Peyer's patch (tissue), 4 donors: ENCODE measurements around the gene SLC16A5.
A peak's percentile ranks its signal among the peaks of the same experiment; 100 is the strongest.

Source experiments
- CTCF ChIP-seq, 6 experiments: fragments of 450-650 bp in 4 of 6; fragments of 200-600 bp in 2 of 6; sonication (generic) in 1 of 6; IDR thresholded peaks; one replicate each; pipeline ENCODE4 v1.5.1; 2017 to 2019; ENCODE audit warnings: antibody characterized with exemption in 6 of 6, mild to moderate bottlenecking in 3 of 6, moderate library complexity in 1 of 6
- POLR2A ChIP-seq, 2 donors: fragments of 450-650 bp; IDR thresholded peaks; one replicate each; pipeline ENCODE4 v1.5.1; 2017; ENCODE audit warnings: antibody characterized with exemption in 2 of 2, mild to moderate bottlenecking in 2 of 2, moderate library complexity in 2 of 2

- no peak for TF ChIP-seq CTCF (IDR thresholded peaks at IDR 0.05)
- TF ChIP-seq POLR2A (IDR thresholded peaks at IDR 0.05) = peak; percentile 56 to 88
These were observed 36.5 kb downstream of the SLC16A5 start for GRCh38 chr17:75124041-75124818.
